Fibroblast of lung (primary cell): ENCODE measurements around the gene SRSF2. TPM values are rescaled to one million over a fixed set of nuclear protein-coding genes. Genes with fewer than 3 reads are reported as not detected.

Source experiments
- DNase-seq, 2 donors: peaks; one replicate each; pipeline versions ENCODE4 v3.0.0 to v3.0.0-alpha.2; 2010; ENCODE audit warnings: low read depth in 2 of 2
- H2AFZ ChIP-seq: 2 replicates; pipeline ENCODE4 v1.5.1; 2012; ENCODE audit warnings: low read length, control low read depth, inconsistent platforms
- H3K27ac ChIP-seq: 2 replicates; pipeline ENCODE4 v1.5.1; 2011; ENCODE audit warnings: low read length, control low read depth; ENCODE audit not compliant: insufficient read depth
- H3K27me3 ChIP-seq: 2 replicates; pipeline ENCODE4 v1.5.1; 2011; ENCODE audit warnings: mild to moderate bottlenecking, low read length; ENCODE audit not compliant: control insufficient read depth, insufficient read depth
- H3K36me3 ChIP-seq: 2 replicates; pipeline ENCODE4 v1.5.1; 2011; ENCODE audit warnings: low read length; ENCODE audit not compliant: control insufficient read depth, insufficient read depth
- H3K4me1 ChIP-seq: 2 replicates; pipeline ENCODE4 v1.5.1; 2011; ENCODE audit warnings: low read length; ENCODE audit not compliant: control insufficient read depth, insufficient read depth; ENCODE audit errors: extremely low read depth
- H3K4me2 ChIP-seq: 2 replicates; pipeline ENCODE4 v1.5.1; 2011; ENCODE audit warnings: low read length, control low read depth; ENCODE audit not compliant: insufficient read depth; ENCODE audit errors: extremely low read depth
- H3K4me3 ChIP-seq, 4 experiments: fragments of 200-600 bp in 1 of 4; sonication (generic) in 1 of 4; replicated peaks in 1 of 4; 2 replicates each; pipeline ENCODE4 v1.5.1; 2011 to 2016; ENCODE audit warnings: low read length in 4 of 4, low read depth in 3 of 4, mild to moderate bottlenecking in 3 of 4, control low read depth in 2 of 4, inconsistent platforms in 1 of 4, mixed read lengths in 1 of 4; ENCODE audit not compliant: insufficient read depth in 1 of 4; ENCODE audit errors: control extremely low read depth in 1 of 4
- H3K79me2 ChIP-seq: 2 replicates; pipeline ENCODE4 v1.5.1; 2012; ENCODE audit warnings: mild to moderate bottlenecking, low read length, inconsistent platforms; ENCODE audit not compliant: control insufficient read depth, insufficient read depth
- H3K9ac ChIP-seq: 2 replicates; pipeline ENCODE4 v1.5.1; 2011; ENCODE audit warnings: mild to moderate bottlenecking, low read length, control low read depth; ENCODE audit not compliant: insufficient read depth
- H3K9me3 ChIP-seq: 2 replicates; pipeline ENCODE4 v1.5.1; 2012; ENCODE audit warnings: low read depth, low read length; ENCODE audit not compliant: control insufficient read depth, insufficient read depth
- H4K20me1 ChIP-seq: 2 replicates; pipeline ENCODE4 v1.5.1; 2011; ENCODE audit warnings: low read length; ENCODE audit not compliant: control insufficient read depth, insufficient read depth; ENCODE audit errors: extremely low read depth
- CTCF ChIP-seq, 2 donors: IDR thresholded peaks in 1 of 2; conservative IDR thresholded peaks in 1 of 2; 1 replicate in 1 of 2; 2 replicates in 1 of 2; pipeline ENCODE4 v1.5.1; 2011 to 2012; ENCODE audit warnings: low read length in 2 of 2, control low read depth in 1 of 2, inconsistent platforms in 1 of 2, low read depth in 1 of 2, mild to moderate bottlenecking in 1 of 2
- EZH2 ChIP-seq: IDR thresholded peaks from 2 replicates; pipeline ENCODE4 v1.5.1; 2012; ENCODE audit warnings: low read length, control low read depth, mild to moderate bottlenecking; ENCODE audit errors: missing control alignments
- polyA plus RNA-seq, 2 donors: library from polyadenylated mRNA; depleted of rRNA in 1 of 2; stranded (reverse) in 1 of 2; unstranded in 1 of 2; fragments of >200 nt; gene quantifications; 2 replicates each; pipeline ENCODE4 v1.2.1, GENCODE V29; 2011 to 2012; ENCODE audit warnings: missing spikeins in 1 of 2
- total RNA-seq: library from RNA; depleted of rRNA; stranded (reverse); fragments of >200 nt; gene quantifications from 2 replicates; pipeline ENCODE4 v1.2.1, GENCODE V29; 2014

The SRSF2 gene
- total and polyA plus RNA-seq, 2 donors (not counting 1 experiment from before 2014, with no cell fraction given), result 77.5 to 203 TPM

- Histone ChIP-seq H3K36me3 (no peaks in the 10 kb centered on the region), H3K9me3 (no peaks in the 10 kb centered on the region), H3K79me2 (peaks cover 72% of the 10 kb centered on the region), H4K20me1 (no peaks in the 10 kb centered on the region), H3K9ac (no peak overlapping the region), H3K27ac (no peak overlapping the region), H3K4me1 (peaks cover 29% of the 10 kb centered on the region), H3K4me2 (no peak overlapping the region), H3K27me3 (no peaks in the 10 kb centered on the region), H2AFZ (no peak overlapping the region), H3K4me3 (no peak overlapping the region)
- DNase-seq, result peak; percentile 72 to 82
- no peak for TF ChIP-seq CTCF (conservative IDR thresholded peaks at IDR 0.05 in 1 of 2, IDR thresholded peaks at IDR 0.05 in 1 of 2; ENCODE audit: low read depth in 1 of 2, low read length in 2 of 2)
Measured at GRCh38 chr17:76697702-76698465, 39.2 kb downstream of the SRSF2 start.

DNA sequence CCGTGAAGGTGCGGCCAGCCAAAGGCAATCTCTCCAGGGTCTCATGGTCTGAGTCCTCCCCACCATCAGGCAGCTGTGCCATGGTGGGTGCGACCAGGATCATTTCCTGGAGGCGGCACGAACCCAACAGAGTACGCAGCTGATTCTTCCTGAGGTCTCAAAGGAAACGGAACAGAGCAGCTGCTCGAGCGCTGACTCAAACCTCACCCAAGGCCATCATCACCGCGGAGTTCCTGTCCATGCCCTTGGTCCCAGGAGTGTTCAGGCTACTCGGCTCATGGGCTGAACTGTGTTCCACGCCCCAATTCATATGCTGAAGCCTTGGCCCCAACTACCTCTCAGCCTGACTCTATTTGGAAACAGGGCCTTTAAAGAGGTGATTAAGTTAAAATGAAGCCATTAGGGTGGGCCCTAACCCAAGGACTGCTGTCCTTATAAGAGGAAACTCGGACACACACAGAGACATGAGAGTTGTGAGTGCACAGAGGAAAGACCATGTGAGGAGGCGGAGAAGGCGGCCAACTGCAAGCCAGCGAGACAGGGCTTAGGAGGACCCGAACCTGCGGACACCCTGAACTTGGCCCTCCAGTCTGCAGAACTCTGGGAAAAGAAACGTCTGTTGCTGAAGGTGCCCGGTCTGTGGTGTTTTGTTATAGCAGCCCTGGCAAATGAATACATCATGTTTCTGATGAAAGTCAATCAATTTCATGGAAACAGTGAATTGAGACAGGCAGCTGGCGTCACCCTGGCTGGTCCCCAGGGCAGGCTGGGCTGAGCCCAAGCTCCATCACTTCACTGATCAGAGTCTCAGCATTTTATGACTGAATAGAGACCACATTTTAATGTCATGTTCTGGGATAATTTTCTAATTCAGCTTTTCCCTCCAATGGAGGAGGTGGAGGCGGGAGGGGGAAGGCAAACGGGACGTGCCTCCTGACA is 40.1 kb downstream of the SRSF2 start:
- TF ChIP-seq EZH2 (no peak), CTCF (conservative IDR thresholded peaks at IDR 0.05 in 1 of 2, IDR thresholded peaks at IDR 0.05 in 1 of 2; ENCODE audit: low read depth in 1 of 2, low read length in 2 of 2) (no peak)
- no peak overlapping the region for H3K4me2 ChIP-seq
- H3K27ac ChIP-seq, result no peak overlapping the region
- no peak overlapping the region for H2AFZ ChIP-seq
- H3K79me2 ChIP-seq, result peaks cover 66% of the 10 kb centered on the region
- H3K4me1 ChIP-seq, result peaks cover 28% of the 10 kb centered on the region
- H3K36me3 ChIP-seq, result no peaks in the 10 kb centered on the region
- DNase-seq, result peak in 1 of 2 donors; percentile 67
- no peaks in the 10 kb centered on the region for H3K27me3 ChIP-seq
- H4K20me1 ChIP-seq, result no peaks in the 10 kb centered on the region
- H3K9ac ChIP-seq, result no peak overlapping the region
- H3K4me3 ChIP-seq, result no peak overlapping the region
- no peaks in the 10 kb centered on the region for H3K9me3 ChIP-seq
